Measurements from ENCODE around the gene ROPN1L. TPM values are rescaled to one million over a fixed set of nuclear protein-coding genes. Genes with fewer than 3 reads are reported as not detected.

Gene ROPN1L
- total and polyA plus RNA-seq, 2 donors (not counting 1 experiment from before 2014, with no cell fraction given) = 0.91 TPM; not detected in 1

- WGBS (ENCODE audit: insufficient coverage) = 100% methylated on average over 1 of the region's 3 CpGs
- H3K9ac ChIP-seq (ENCODE audit: low read length) = no peak overlapping the region
- H3K27me3 ChIP-seq (replicated peaks in 1 of 4; ENCODE audit: control extremely low read depth in 1 of 4, control insufficient read depth in 3 of 4, insufficient read depth in 4 of 4, low read length in 3 of 4) = no peaks in the 10 kb centered on the region
- TF ChIP-seq CTCF (IDR thresholded peaks at IDR 0.05) (no peak), EZH2 (IDR thresholded peaks at IDR 0.05; ENCODE audit: borderline replicate concordance, insufficient read depth, low read depth, low read length, poor library complexity, severe bottlenecking) (no peak)
- Mint-ChIP-seq H3K9me3 (ENCODE audit: insufficient read depth) (no peaks in the 10 kb centered on the region), H3K4me1 (peaks cover 19% of the 10 kb centered on the region), H3K4me3 (no peak overlapping the region), H3K27ac (no peak overlapping the region), H3K27me3 (no peaks in the 10 kb centered on the region)
- ChIA-PET CTCF (no interaction called here), POLR2A (no interaction called here)
- H3K79me2 ChIP-seq (ENCODE audit: control insufficient read depth, insufficient read depth, low read length) = no peaks in the 10 kb centered on the region
- no peak for ATAC-seq (ENCODE audit: low read depth)
- H3K4me2 ChIP-seq (replicated peaks; ENCODE audit: low read depth, low read length, poor library complexity, severe bottlenecking) = no peak overlapping the region
- no peak overlapping the region for H3K27ac ChIP-seq (ENCODE audit: low read length in 2 of 2)
- no peak overlapping the region for H2AFZ ChIP-seq (ENCODE audit: insufficient read depth, low read depth, low read length, poor library complexity, severe bottlenecking)
- no peak for DNase-seq
- intact Hi-C loops (cut with micrococcal nuclease) = loop anchor here (5.0 kb wide), 1 partner anchor 55 kb away; the partner anchor contains the start of gene ANKRD33B
- H3K36me3 ChIP-seq (replicated peaks in 1 of 2; ENCODE audit: control extremely low read depth in 1 of 2, control insufficient read depth in 1 of 2, extremely low read depth in 1 of 2, insufficient read depth in 2 of 2, low read length in 1 of 2) = no peaks in the 10 kb centered on the region
- no peak overlapping the region for H3K4me3 ChIP-seq (ENCODE audit: control extremely low read depth in 1 of 5, extremely low read depth in 1 of 5, insufficient read depth in 1 of 5, low read depth in 2 of 5, low read length in 4 of 5)
- no peaks in the 10 kb centered on the region for H4K20me1 ChIP-seq (ENCODE audit: control insufficient read depth, insufficient read depth, low read length, poor library complexity, severe bottlenecking)
- peaks cover 15 to 16% of the 10 kb centered on the region in 2 donors for H3K4me1 ChIP-seq (ENCODE audit: control insufficient read depth in 2 of 2, insufficient read depth in 2 of 2, low read length in 2 of 2)
- peaks cover 0 to 4% (median 0%) of the 10 kb centered on the region in 3 donors for H3K9me3 ChIP-seq (ENCODE audit: control extremely low read depth in 1 of 3, control insufficient read depth in 2 of 3, insufficient read depth in 1 of 3, low read length in 2 of 3)
Observed at GRCh38 chr5:10507575-10508096, 66.0 kb downstream of the ROPN1L start.

- ATAC-seq (ENCODE audit: low read depth) (no peak), DNase-seq (no peak)
- intact Hi-C loops (cut with micrococcal nuclease) = loop anchor here (5.0 kb wide), 1 partner anchor 53 kb away; the partner anchor contains the start of gene ANKRD33B
- Histone ChIP-seq H3K27ac (ENCODE audit: low read length in 2 of 2) (no peak overlapping the region), H3K4me3 (ENCODE audit: control extremely low read depth in 1 of 5, extremely low read depth in 1 of 5, insufficient read depth in 1 of 5, low read depth in 2 of 5, low read length in 4 of 5) (no peak overlapping the region), H3K4me2 (replicated peaks; ENCODE audit: low read depth, low read length, poor library complexity, severe bottlenecking) (no peak overlapping the region), H3K36me3 (replicated peaks in 1 of 2; ENCODE audit: control extremely low read depth in 1 of 2, control insufficient read depth in 1 of 2, extremely low read depth in 1 of 2, insufficient read depth in 2 of 2, low read length in 1 of 2) (no peaks in the 10 kb centered on the region), H3K9ac (ENCODE audit: low read length) (no peak overlapping the region), H2AFZ (ENCODE audit: insufficient read depth, low read depth, low read length, poor library complexity, severe bottlenecking) (no peak overlapping the region), H3K79me2 (ENCODE audit: control insufficient read depth, insufficient read depth, low read length) (no peaks in the 10 kb centered on the region), H3K9me3 (ENCODE audit: control extremely low read depth in 1 of 3, control insufficient read depth in 2 of 3, insufficient read depth in 1 of 3, low read length in 2 of 3) (peaks cover 0 to 4% (median 0%) of the 10 kb centered on the region in 3 donors), H4K20me1 (ENCODE audit: control insufficient read depth, insufficient read depth, low read length, poor library complexity, severe bottlenecking) (no peaks in the 10 kb centered on the region), H3K4me1 (ENCODE audit: control insufficient read depth in 2 of 2, insufficient read depth in 2 of 2, low read length in 2 of 2) (peaks cover 15 to 16% of the 10 kb centered on the region in 2 donors), H3K27me3 (replicated peaks in 1 of 4; ENCODE audit: control extremely low read depth in 1 of 4, control insufficient read depth in 3 of 4, insufficient read depth in 4 of 4, low read length in 3 of 4) (no peaks in the 10 kb centered on the region)
- CTCF ChIA-PET = no interaction called here
- no peak for TF ChIP-seq EZH2 (IDR thresholded peaks at IDR 0.05; ENCODE audit: borderline replicate concordance, insufficient read depth, low read depth, low read length, poor library complexity, severe bottlenecking)
- 100% methylated on average over 7 of the region's 9 CpGs for WGBS (ENCODE audit: insufficient coverage)
- POLR2A ChIA-PET = no interaction called here
- Mint-ChIP-seq H3K4me1 (peaks cover 17% of the 10 kb centered on the region), H3K4me3 (no peak overlapping the region), H3K27me3 (no peaks in the 10 kb centered on the region), H3K9me3 (ENCODE audit: insufficient read depth) (no peaks in the 10 kb centered on the region), H3K27ac (no peak overlapping the region)
Observed at GRCh38 chr5:10509575-10509974, 67.9 kb downstream of the ROPN1L start.
